NCI-H2029 (cell line): ENCODE measurements around the gene SPRED2.

ENCODE experiments used
- DNase-seq: peaks from one replicate; lab custom pipeline; 2025; lab: John Stamatoyannopoulos, UW

SPRED2 gene

DNA sequence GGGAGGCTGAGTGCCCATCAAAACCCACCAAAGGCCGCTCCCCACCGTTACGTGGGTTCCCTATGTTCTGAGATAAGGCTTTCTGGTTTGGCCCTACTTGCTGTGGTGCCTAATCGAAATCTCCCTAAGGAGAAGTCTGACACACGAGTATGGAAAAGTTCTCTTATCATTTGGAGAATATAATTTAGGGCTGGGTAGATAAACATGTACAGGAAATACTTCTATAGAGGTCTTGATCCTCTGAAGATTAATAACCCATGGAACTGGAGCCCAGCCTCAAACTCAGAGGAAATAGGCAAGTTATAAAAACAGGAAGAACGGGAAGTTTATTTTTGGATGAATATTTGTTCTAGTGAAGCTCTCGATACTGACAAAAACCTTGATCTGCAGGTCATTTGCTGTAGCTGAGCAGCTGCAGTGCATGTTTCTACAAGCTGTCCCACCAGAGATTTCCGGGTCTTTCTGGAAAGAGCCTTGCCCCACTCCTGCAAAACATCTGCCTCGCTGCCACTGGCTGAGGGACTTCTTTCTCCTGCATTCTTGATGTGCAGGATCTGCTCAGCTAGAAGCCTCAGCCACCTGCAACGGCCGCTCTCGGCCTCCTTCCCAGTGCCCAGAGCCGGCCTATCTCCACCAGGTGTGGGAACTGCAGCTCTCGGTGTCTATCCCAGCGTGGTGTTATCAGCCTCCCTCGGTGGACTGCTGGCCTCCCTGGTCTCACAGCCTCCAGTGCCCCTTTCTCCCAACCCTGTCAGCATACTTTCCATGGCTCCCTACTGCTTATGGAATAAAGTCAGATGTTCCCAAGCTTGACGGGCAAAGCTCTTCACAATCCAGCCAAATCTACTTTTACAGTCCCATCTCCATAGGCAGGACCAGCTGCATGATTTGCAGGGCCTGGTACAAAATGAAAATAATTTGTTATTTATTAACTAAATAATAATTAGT lies 48.6 kb downstream of the SPRED2 start:
- no peak for DNase-seq

DNA sequence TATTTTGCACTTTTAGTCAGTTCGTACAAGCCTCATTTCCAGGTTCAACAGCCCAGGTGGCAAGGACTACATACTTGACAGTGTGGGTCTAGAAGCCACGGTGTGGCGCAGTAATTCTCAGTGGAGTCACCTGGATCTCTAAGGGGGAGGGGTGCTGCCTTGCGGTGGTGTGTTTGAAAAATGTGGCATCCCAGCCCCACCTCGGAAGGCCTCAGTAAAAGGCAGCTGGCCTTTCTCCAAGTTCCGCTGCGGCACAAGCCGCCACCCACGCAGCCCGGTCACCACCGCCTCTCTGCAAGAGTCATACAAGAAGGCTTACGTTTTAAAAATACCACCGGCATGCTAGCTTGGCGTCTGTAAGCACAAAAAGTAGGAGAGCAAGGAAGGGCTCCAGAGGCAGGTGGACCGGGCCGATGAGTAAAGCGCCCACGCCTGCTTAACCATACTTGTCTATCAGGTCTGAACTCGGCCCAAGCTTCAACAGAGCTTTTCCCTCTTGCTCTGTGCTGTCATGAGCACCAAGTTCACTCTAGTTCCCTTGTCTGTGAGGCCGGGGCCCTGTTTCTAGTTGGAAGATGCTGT lies 49.5 kb downstream of the SPRED2 start:
- DNase-seq = peak; percentile 74

DNA sequence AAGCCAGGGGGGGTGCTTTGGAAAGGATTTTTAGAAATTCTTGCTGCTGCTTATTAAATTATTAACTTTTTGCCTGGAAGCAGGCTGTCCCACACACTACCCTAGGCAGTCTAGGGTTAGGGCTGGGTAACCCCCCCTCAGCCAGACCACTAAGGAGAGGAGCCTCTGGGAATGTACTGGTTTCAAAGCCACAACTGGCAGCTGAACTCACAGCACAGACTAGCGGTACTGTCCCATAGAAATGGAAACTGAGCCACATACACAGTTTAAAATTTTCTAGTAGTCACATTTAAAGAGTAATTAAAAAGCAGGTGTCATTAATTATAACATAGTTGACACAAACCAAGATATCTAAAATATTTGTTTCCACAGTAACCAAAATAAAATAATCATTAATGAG lies 50.1 kb downstream of the SPRED2 start:
- DNase-seq = no peak

DNA sequence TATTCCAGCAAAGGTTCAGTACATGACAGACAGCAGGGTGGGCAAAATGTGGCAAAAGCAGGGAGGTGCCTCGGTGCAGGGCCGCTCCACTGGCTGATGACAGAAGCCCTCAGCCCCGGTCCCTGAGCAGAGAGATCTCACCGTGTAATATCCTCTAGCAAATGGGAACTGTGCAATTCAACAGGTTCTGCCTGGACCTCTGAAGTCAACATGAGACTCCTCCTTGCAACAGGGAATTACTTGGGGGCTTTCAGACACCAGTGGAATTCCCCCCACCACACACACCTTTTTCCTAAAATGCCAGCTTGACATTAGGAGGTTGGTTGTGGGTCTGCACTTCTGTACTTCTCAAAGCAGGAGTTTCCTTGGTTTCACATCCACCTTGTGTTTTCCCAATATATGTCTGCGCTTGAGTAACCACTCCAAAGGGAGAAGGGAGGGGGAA lies 50.8 kb downstream of the SPRED2 start:
- DNase-seq = no peak

DNA sequence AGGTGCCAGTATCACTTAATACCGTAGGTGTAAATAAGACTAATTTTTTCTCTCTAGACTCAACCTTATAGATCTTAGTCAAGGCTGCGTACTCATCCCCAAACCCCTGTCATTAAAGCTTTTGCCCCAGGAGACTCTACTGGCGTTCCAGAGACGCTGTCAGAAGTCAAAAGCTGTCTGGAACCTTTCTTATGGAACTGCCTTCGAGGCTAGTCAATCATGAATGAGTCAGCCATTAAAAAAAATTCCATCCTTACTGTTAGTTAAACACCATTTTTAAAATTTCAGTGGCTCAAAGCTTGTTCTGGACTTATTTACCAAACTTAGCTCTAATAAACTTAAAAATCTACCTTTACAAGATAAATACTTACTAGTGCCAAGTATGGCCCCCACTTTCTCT lies 52.1 kb downstream of the SPRED2 start:
- DNase-seq = no peak

DNA sequence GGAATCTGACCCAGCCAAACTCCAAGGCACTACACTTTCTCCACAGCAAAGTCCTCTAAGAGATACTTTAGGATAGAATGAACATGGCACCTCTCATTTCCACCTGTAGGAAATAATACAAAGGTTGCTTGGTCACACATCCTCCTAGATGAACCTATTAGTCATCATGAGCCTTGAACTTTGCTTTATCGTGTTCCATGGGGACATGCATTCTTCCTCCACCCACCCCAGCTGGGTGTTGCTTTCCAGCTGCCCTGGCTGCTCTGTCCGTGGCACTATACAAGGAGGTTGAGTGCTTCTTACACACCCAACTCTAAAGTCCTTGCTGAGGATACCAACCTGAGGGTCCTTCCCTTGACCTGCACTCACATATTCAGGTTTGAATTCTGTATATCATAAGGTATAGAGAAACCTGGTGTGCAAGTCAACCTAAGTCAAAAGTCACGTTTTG lies 52.7 kb downstream of the SPRED2 start:
- no peak for DNase-seq

DNA sequence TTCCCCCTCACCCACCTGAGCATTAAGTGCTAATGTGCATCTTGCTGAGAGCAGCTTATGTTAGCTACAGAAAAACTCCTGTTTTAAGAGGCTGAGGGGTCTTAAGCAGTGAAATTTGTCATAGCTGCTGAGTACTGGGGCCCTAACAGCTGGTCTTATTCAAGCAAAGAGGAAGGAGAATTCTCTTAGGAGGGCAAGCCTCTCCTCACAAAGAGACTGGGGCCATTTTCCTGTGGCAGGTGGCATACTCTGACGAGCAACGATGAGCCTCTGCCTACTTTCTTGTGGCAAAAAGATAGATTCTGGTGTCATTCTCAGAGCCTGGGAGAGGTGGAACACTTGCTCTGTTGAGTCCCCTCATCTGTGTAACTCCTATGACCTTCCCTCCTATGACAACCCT lies 53.2 kb downstream of the SPRED2 start:
- no peak for DNase-seq

DNA sequence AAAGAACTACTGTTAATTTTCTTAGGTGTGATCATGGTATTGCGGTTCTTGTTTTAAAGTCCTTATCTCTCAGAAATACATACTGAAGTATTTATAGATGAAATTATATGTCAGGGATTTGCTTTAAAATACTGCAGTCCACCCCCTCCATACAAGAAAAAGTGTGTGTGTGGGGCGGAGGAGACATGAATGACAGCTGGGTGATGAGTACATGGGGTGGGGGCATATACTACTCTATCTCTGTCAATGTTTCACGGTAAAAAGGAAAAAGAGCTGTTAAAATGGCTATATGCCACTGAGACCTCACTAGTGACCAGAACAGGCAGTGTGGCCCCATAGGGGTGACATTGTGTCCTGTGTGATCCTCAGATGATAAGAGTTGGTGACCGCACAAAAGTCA lies 54.1 kb downstream of the SPRED2 start:
- no peak for DNase-seq

DNA sequence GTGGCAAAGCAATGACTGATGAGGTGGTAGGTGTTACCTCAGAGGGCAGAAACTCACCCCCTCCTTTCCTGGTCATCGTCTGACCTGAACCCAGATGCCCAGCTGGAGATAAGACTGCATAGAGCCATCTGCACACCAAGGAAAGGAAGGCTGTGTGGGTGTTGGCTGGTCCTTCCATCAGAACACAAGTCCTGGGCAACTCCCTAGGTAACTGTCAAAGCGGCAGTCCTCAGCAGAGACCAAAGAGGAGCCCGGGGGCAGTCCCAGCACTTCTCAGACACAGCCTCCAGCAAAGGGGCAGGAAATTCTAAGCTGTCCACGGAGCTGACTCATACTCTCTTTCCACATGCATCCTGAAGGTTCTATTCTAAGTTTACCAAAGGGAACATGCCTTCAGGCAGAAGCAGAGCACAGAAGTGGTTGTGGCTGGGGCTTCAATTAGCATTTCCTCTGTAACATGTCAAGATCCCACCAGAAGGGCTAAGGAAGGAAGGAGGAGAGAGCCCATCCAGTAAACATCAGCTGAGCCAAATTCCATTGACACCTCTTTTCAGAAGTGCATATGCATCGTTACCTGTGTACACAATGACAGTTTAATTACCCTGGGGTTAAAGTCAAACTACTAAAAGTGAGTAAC lies 54.7 kb downstream of the SPRED2 start:
- DNase-seq = peak; percentile 30

DNA sequence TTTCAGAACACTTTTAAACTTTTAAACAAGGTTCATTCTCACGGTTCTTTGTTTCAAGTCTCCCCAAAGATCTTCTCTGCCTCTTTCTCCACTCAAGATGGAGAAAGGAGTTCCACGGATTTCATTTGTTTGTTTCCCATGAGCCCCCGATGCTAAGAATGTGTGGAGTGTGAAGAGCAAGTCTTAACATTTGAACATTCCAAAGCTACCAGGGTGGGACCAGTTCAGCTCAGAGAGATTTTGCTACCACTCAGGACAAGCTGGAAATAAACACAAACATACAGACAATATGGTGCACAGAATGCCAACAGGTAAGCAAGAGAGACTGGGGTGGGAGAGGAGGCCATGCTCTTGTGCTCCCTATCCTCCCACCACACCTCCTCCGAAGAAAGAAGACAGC lies 56.7 kb downstream of the SPRED2 start:
- DNase-seq = no peak

DNA sequence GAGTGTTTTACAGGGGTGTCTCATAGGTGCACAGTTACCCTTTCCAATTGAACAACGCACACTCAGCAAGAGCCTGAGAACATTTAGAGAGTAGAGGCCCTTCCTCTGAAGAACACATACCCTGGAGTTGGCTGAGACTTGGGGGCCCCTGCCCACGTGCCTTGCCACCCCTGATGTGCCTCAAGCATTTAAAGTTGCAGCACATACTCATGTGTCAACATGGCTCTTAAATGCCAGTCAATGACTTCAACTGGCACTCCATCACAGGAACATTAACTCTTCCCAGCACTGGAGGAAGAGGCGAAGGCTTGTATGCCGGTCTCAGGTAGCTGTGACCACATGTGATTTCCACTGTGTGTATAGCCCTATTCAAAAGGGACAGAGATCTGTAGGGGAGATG lies 57.4 kb downstream of the SPRED2 start:
- no peak for DNase-seq

DNA sequence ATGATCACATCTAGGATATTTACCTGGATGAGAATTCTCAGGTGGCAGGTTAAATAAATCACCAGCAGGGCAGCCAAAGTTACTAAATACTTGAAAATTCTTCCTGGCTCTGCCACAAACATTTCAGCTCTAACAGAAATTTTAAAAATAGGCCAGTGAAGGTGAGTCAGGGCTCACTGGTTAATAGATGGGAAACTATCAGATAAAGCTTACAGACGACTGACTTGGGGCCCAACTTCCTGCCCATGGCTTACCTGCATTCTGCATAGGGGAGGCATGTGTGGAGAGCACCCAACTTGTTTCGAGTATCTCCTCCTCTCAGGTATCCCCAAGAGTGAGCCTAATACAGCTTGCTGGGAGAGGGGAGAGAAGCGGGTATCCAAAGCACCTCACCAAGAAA lies 57.8 kb downstream of the SPRED2 start:
- no peak for DNase-seq

DNA sequence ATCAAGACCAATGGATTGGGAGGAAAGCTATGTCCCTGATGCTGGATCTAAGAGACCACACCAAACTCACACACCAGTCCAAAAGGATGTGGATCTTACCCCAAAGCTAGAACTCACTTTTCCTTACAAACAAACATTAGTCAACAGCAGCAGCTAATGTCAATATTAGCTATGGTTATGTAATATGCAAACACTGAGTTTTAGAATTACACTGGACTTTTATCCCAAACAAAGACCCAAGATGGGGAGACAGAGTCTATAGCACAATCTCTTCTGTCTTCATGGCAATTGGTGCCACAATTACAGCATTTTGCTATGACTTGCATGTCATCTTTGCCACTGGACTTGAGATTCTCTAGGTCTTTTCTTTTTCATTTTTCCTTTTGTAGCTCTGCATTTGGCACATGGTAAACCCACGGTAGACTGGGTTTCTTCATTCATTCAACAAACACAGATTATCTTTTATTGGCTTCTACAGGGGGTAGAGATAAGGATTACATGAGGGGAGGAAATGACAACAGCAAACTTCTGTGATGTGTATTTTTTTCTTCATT lies 59.0 kb downstream of the SPRED2 start:
- no peak for DNase-seq

DNA sequence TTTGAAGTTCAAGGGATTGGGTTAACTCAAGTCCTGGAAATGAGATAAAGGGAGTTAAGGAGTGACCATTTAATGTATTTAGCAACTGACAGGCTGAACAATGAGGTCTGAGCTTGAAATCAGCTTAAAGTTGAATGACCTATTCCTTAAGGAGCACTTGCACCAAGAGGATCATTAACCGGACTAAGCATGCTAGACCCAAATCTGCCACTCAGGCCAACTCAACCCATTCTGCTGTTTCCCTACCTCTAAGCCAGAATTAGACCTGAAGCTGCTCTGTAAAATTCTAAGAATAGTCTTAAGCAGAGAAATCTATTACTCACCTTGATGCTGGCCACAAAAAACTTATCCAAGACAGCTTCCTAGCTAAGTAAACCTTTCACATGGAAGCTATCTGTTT lies 59.8 kb downstream of the SPRED2 start:
- no peak for DNase-seq

DNA sequence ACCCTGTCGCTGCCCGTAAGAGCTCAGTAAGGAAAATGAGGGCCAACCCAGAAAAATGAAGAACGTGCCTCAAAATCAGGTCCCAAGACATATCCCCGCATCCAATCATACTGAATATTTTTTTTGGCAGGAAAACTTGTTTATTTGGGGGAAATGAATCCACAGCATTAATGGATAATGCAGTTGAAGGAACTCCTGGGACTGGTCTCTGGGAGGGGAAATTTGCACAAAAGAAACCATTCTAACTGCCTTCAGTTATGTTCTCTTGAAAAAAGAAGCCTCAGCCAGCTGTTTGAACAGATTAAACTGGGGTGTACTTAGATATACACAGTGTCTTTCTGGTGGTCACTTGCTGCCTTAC lies 61.3 kb downstream of the SPRED2 start:
- no peak for DNase-seq

DNA sequence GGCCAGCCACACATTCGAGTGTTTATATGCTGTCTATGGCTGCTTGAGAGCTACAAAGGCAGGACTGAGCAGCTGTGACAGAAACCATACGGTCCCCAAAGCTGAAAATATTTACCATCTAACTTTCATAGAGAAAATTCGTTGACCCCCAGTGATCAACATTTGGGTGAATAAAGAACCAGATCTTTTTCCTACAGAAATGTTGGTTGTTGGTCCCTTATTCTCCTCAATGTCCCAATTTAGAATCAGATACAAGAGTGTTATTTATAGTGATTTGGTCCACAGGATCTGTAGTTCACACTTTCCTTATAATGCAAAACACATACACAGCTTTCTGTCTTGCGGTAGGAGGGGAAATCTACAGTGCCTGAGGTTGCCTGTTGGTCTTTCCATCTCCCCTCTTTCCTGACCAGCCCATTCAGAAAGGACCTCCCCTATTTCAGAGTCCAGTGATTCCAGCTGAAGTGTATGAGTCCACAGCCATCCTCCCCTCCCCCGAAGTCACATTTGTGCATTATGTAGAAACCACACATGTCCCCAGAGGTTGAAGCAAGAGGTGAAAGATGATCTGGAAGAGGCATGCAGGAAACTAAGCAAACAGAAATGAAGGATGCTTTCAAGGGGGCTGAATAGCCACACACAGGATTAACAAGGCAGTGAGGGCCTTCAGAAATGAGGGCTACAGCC lies 61.9 kb downstream of the SPRED2 start:
- DNase-seq = peak; percentile 30

DNA sequence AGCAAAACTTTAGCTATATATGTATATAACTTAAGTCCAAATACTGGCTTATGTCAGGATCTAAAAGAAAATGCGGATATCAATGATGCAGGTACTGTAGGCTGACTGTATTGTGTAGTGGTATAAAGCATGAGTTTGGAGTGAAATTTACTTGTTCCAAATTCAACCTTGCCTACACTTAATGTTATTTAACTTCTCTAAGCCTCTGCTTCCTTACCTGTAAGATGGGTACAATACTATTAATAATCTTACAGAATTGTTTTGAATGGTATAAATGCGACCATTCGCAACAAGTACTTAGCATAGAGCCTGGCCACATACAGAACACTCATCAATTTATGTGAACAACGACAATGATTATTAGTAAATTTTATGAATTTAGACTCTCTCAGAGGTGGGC lies 62.4 kb downstream of the SPRED2 start:
- no peak for DNase-seq

DNA sequence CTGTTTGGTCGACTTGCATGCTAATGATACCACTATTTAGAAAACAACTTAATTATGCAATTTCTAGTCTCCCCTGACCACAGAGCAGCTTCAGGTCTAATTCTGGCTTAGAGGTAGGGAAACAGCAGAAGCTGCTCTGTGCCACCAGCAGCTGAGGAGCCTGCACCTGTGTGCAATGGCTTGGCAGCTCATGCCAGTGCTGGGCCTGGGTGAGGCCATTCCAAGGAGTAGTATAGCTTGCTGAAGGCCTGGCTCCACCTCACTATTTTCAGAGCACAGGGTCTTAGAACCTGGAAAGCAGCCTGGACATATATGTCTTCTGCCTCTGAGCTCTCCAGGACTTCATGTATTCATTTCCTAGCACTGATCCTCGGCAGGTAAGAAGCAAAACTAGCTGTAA lies 62.8 kb downstream of the SPRED2 start:
- no peak for DNase-seq

DNA sequence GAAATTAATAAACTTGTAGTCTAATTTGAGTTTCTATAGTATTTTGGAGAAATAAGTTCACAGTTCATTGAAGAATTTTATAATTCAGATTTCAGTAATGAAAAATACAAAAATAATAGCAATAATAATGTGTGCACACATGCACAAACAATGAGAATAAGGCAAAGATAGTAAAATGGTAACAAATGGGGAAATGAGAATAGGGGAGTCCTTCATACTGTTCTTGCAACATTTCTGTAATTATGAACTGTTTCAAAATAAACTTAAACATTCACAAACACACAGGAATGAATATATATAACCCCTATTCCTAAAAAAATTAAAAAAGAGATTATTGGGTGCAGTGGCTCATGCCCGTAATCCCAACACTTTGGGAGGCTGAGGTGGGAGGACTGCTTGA lies 63.9 kb downstream of the SPRED2 start:
- DNase-seq = no peak

DNA sequence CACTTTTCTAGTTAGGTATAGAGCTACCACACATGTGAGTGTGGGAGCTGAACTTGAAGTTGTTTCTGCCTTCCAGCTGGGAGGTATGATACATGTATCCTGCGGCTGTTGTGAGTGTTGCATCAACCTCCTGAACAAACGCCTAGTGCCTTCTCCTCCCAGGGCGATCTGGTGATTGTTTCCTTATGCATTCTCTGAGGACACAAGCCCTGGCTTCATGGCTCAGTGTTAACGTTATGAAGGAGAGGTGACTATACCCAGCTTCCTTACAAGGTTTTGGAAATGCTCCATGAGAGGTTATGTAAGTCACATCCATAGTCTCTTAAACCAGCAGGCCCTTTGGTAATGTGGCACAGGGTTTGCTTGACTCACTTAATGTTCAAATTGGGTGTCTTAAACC lies 64.9 kb downstream of the SPRED2 start:
- DNase-seq = no peak

DNA sequence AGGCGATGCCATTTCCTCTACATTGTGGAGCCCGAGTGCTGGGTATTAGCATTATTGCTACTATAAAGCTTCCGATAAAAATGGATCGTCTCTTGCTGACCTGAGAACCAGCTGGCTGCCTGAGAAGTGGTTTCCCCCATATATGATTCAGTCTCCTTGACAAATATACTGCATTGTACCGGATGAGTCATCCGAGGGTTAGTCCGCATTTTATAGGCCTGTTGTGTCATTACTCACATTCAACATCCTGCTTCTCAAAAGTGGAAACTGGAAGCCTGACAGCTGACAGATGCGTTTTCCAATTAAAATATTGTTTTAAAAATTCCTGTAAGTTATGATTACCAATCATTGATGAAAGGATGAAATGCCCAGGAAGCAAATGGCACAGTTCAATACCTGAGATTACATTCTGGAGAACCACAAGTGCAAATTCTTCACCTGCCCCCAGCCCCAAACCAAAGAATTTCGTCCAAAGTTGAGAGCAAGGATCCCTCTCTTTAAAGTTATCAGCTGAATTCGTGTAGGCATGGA lies 65.7 kb downstream of the SPRED2 start:
- DNase-seq = peak; percentile 73
